ENCODE measurements around the gene ST6GALNAC5.

Gene ST6GALNAC5

DNA sequence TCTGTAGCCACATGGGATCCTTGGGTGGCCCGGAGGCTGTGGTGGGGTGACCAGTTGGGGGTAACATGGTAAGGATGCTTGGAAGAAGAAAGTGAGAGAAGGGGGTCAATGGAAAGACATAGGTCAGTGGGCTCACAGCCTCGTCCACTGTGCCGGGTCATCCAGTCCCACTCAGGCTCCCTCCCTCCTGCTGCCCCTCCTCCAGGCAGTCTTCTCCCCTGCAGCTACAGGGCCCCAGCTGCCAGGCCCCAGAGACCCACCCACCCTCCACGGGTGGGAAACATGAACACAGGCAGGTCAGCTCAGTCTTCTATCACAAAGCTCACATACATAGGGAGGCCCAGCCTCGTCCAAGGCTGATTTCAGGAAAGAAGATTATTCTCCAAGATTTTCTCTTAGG, 158.3 kb downstream of the ST6GALNAC5 start:
- Histone ChIP-seq H3K9me3 (ENCODE audit: control insufficient read depth, insufficient read depth, low read depth, low read length) (no peaks in the 10 kb centered on the region), H3K4me3 (ENCODE audit: low read depth, low read length) (no peak overlapping the region), H3K36me3 (ENCODE audit: control insufficient read depth in 2 of 2, insufficient read depth in 1 of 2, low read length in 2 of 2) (no peaks in the 10 kb centered on the region), H3K27ac (ENCODE audit: extremely low read depth, low read depth, low read length) (no peak overlapping the region), H3K4me1 (ENCODE audit: control insufficient read depth, insufficient read depth, low read length) (no peaks in the 10 kb centered on the region)
- TF ChIP-seq ZBTB20 (tag by site-specific recombination; IDR thresholded peaks at IDR 0.05) (no peak), ZNF843 (tag by site-specific recombination; IDR thresholded peaks at IDR 0.05) (no peak), ZFP3 (tag by site-specific recombination; IDR thresholded peaks at IDR 0.05; ENCODE audit: low read depth) (no peak), PRDM1 (tag by site-specific recombination; IDR thresholded peaks at IDR 0.05) (no peak), KLF9 (tag by site-specific recombination; IDR thresholded peaks at IDR 0.05; ENCODE audit: low read depth) (no peak), ZNF776 (tag by site-specific recombination; IDR thresholded peaks at IDR 0.05; ENCODE audit: borderline replicate concordance) (no peak), HOXC10 (CRISPR knock-in tag; IDR thresholded peaks at IDR 0.05) (no peak)
- TF ChIP-seq, protein P1, sequence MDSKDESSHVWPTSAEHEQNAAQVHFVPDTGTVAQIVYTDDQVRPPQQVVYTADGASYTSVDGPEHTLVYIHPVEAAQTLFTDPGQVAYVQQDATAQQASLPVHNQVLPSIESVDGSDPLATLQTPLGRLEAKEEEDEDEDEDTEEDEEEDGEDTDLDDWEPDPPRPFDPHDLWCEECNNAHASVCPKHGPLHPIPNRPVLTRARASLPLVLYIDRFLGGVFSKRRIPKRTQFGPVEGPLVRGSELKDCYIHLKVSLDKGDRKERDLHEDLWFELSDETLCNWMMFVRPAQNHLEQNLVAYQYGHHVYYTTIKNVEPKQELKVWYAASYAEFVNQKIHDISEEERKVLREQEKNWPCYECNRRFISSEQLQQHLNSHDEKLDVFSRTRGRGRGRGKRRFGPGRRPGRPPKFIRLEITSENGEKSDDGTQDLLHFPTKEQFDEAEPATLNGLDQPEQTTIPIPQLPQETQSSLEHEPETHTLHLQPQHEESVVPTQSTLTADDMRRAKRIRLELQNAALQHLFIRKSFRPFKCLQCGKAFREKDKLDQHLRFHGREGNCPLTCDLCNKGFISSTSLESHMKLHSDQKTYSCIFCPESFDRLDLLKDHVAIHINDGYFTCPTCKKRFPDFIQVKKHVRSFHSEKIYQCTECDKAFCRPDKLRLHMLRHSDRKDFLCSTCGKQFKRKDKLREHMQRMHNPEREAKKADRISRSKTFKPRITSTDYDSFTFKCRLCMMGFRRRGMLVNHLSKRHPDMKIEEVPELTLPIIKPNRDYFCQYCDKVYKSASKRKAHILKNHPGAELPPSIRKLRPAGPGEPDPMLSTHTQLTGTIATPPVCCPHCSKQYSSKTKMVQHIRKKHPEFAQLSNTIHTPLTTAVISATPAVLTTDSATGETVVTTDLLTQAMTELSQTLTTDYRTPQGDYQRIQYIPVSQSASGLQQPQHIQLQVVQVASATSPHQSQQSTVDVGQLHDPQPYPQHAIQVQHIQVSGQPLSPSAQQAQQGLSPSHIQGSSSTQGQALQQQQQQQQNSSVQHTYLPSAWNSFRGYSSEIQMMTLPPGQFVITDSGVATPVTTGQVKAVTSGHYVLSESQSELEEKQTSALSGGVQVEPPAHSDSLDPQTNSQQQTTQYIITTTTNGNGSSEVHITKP (tag by site-specific recombination; IDR thresholded peaks at IDR 0.05): no peak
- ChIA-PET POLR2A (no interaction called here), CTCF (no interaction called here)

DNA sequence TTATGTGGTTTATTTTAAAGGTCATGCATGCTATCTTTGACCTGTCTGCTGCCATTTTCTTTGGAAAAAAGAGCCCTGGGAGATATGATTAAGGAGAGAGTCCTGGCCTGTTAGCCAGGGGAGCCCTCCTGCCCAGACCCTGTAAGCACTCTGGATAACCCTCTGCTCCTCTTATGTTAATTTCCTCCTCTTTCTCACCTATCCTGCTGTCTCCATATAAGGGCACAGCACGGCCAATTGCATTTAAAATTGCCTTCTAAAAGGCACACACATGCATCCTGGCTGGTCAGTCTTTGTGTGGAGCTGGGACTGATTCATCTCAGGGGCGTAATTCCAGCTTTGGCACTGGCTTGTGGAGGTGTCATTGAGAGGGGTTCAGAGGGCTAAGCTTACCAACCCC, 158.9 kb downstream of the ST6GALNAC5 start:
- ChIA-PET CTCF (no interaction called here), POLR2A (no interaction called here)
- Histone ChIP-seq H3K4me1 (ENCODE audit: control insufficient read depth, insufficient read depth, low read length) (no peaks in the 10 kb centered on the region), H3K27ac (ENCODE audit: extremely low read depth, low read depth, low read length) (no peak overlapping the region), H3K4me3 (ENCODE audit: low read depth, low read length) (no peak overlapping the region), H3K9me3 (ENCODE audit: control insufficient read depth, insufficient read depth, low read depth, low read length) (no peaks in the 10 kb centered on the region), H3K36me3 (ENCODE audit: control insufficient read depth in 2 of 2, insufficient read depth in 1 of 2, low read length in 2 of 2) (no peaks in the 10 kb centered on the region)
- no peak for TF ChIP-seq ZEB2 (tag by site-specific recombination; IDR thresholded peaks at IDR 0.05)
- no peak for TF ChIP-seq ZNF658 (tag by site-specific recombination; IDR thresholded peaks at IDR 0.05)
- TF ChIP-seq ZNF677 (tag by site-specific recombination; IDR thresholded peaks at IDR 0.05): no peak
- no peak for TF ChIP-seq YY2 (tag by site-specific recombination; IDR thresholded peaks at IDR 0.05)
- TF ChIP-seq, protein P2, sequence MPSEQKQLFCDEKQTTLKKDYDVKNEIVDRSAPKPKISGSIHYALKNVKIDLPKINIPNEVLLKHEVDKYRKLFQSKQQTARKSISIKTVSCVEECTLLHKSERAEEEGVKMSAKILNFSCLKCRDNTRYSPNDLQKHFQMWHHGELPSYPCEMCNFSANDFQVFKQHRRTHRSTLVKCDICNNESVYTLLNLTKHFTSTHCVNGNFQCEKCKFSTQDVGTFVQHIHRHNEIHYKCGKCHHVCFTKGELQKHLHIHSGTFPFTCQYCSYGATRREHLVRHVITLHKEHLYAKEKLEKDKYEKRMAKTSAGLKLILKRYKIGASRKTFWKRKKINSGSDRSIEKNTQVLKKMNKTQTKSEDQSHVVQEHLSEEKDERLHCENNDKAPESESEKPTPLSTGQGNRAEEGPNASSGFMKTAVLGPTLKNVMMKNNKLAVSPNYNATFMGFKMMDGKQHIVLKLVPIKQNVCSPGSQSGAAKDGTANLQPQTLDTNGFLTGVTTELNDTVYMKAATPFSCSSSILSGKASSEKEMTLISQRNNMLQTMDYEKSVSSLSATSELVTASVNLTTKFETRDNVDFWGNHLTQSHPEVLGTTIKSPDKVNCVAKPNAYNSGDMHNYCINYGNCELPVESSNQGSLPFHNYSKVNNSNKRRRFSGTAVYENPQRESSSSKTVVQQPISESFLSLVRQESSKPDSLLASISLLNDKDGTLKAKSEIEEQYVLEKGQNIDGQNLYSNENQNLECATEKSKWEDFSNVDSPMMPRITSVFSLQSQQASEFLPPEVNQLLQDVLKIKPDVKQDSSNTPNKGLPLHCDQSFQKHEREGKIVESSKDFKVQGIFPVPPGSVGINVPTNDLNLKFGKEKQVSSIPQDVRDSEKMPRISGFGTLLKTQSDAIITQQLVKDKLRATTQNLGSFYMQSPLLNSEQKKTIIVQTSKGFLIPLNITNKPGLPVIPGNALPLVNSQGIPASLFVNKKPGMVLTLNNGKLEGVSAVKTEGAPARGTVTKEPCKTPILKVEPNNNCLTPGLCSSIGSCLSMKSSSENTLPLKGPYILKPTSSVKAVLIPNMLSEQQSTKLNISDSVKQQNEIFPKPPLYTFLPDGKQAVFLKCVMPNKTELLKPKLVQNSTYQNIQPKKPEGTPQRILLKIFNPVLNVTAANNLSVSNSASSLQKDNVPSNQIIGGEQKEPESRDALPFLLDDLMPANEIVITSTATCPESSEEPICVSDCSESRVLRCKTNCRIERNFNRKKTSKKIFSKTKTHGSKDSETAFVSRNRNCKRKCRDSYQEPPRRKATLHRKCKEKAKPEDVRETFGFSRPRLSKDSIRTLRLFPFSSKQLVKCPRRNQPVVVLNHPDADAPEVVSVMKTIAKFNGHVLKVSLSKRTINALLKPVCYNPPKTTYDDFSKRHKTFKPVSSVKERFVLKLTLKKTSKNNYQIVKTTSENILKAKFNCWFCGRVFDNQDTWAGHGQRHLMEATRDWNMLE (tag by site-specific recombination; conservative IDR thresholded peaks at IDR 0.05; ENCODE audit: low read depth): no peak
- no peak for TF ChIP-seq PRDM1 (tag by site-specific recombination; IDR thresholded peaks at IDR 0.05)
- TF ChIP-seq ZNF121 (tag by site-specific recombination; IDR thresholded peaks at IDR 0.05): no peak
- TF ChIP-seq GLIS1 (tag by site-specific recombination; IDR thresholded peaks at IDR 0.05): no peak
- TF ChIP-seq, protein P3, sequence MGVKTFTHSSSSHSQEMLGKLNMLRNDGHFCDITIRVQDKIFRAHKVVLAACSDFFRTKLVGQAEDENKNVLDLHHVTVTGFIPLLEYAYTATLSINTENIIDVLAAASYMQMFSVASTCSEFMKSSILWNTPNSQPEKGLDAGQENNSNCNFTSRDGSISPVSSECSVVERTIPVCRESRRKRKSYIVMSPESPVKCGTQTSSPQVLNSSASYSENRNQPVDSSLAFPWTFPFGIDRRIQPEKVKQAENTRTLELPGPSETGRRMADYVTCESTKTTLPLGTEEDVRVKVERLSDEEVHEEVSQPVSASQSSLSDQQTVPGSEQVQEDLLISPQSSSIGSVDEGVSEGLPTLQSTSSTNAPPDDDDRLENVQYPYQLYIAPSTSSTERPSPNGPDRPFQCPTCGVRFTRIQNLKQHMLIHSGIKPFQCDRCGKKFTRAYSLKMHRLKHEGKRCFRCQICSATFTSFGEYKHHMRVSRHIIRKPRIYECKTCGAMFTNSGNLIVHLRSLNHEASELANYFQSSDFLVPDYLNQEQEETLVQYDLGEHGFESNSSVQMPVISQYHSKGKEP (tag by site-specific recombination; IDR thresholded peaks at IDR 0.05): no peak
- no peak for TF ChIP-seq ZNF843 (tag by site-specific recombination; IDR thresholded peaks at IDR 0.05)
- no peak for TF ChIP-seq ZNF530 (tag by site-specific recombination; IDR thresholded peaks at IDR 0.05; ENCODE audit: low read depth)
- TF ChIP-seq, protein P4, sequence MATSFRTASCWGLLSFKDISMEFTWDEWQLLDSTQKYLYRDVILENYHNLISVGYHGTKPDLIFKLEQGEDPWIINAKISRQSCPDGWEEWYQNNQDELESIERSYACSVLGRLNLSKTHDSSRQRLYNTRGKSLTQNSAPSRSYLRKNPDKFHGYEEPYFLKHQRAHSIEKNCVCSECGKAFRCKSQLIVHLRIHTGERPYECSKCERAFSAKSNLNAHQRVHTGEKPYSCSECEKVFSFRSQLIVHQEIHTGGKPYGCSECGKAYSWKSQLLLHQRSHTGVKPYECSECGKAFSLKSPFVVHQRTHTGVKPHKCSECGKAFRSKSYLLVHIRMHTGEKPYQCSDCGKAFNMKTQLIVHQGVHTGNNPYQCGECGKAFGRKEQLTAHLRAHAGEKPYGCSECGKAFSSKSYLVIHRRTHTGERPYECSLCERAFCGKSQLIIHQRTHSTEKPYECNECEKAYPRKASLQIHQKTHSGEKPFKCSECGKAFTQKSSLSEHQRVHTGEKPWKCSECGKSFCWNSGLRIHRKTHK (tag by site-specific recombination; IDR thresholded peaks at IDR 0.05): no peak
- TF ChIP-seq, protein P5, sequence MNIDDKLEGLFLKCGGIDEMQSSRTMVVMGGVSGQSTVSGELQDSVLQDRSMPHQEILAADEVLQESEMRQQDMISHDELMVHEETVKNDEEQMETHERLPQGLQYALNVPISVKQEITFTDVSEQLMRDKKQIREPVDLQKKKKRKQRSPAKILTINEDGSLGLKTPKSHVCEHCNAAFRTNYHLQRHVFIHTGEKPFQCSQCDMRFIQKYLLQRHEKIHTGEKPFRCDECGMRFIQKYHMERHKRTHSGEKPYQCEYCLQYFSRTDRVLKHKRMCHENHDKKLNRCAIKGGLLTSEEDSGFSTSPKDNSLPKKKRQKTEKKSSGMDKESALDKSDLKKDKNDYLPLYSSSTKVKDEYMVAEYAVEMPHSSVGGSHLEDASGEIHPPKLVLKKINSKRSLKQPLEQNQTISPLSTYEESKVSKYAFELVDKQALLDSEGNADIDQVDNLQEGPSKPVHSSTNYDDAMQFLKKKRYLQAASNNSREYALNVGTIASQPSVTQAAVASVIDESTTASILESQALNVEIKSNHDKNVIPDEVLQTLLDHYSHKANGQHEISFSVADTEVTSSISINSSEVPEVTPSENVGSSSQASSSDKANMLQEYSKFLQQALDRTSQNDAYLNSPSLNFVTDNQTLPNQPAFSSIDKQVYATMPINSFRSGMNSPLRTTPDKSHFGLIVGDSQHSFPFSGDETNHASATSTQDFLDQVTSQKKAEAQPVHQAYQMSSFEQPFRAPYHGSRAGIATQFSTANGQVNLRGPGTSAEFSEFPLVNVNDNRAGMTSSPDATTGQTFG (tag by site-specific recombination; IDR thresholded peaks at IDR 0.05; ENCODE audit: borderline replicate concordance): no peak
- no peak for TF ChIP-seq ZNF571 (tag by site-specific recombination; IDR thresholded peaks at IDR 0.05)
